Heart left ventricle (tissue), 13 donors: Measurements from ENCODE around the gene CD36.

Source experiments
- CTCF ChIP-seq, 12 donors: fragments of 200-600 bp; sonication (generic) in 4 of 12; IDR thresholded peaks; one replicate each; pipeline versions ENCODE4 v1.5.0 to v1.8.0; 2018 to 2022; ENCODE audit warnings: antibody characterized with exemption in 12 of 12, mild to moderate bottlenecking in 5 of 12
- POLR2A ChIP-seq, 2 donors: fragments of 450-650 bp; IDR thresholded peaks; one replicate each; pipeline ENCODE4 v1.6.1; 2017; ENCODE audit warnings: antibody characterized with exemption in 2 of 2, mild to moderate bottlenecking in 2 of 2, moderate library complexity in 2 of 2
- donor health status: ischemic (EF 13 %, LVEDD 7.1; RV severe dilation, severe dysfunction).
- donor health status: DM: no; HTN: yes; CAD: no.
- donor health status: DM: no; HTN: no; CAD: no.
- donor health status: ischemic (EF 25% LVEDD 6.9; RV normal size, moderate dysfunction).
- donor health status: ischemic (EF 25% LVEDD 5.7; RV mildly dilated, moderate dysfunction).
- donor health status: ischemic (EF 35%, LVEDD 5.7; RV mildly dilated, moderate dysfunction).
- donor health status: nonischemic (EF 11% LVEDD 7.7; RV severe dilation, severe dysfunction).
- donor health status: DM: yes; HTN: yes; CAD: no.
- donor health status: PGD.
- donor health status: ischemic (EF 29% LVEDD 5.4; RV normal size, mild dysfunction).
- donor health status: nonischemic (EF 23%, LVEDD 6.1; RV moderate dilation, normal function).

DNA sequence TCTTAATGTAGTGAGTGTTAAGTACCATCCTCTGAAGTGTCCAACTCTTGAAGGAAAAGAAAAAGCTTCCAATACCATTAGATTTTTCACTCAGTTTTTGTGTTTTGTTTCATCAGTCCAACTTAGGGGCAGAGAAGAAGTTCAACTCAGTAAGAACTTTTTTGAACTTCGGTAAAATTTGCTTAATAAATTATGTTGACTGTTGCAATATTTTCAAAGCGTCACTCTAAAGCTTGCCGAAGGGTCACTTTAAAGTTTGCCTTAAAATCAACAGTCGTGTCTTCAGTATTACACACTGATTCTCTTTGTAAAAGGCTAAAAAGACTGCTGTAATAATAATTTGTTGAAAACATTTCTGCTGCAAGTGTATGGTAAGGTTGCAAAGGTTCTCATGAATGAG, 17.6 kb downstream of the CD36 start:
- TF ChIP-seq CTCF (IDR thresholded peaks at IDR 0.05) (no peak), POLR2A (IDR thresholded peaks at IDR 0.05) (no peak)
